HG03025 (cell line): ENCODE data around the gene VTA1.
A peak's percentile ranks its signal among the peaks of the same experiment; 100 is the strongest.
"Not testable (repeated sequence)": the region's sequence is repeated elsewhere in the genome, so short reads cannot be mapped to it uniquely, and the experiment has no call there.

Source experiments
- ATAC-seq: cut with Tn5 transposase; IDR thresholded peaks from one replicate; pipeline ENCODE4 v1.9.1; 2021; ENCODE audit warnings: mild to moderate bottlenecking, moderate library complexity; ENCODE audit not compliant: unreplicated experiment, low FRiP score

VTA1 gene

GRCh38 chr6:142223938-142224337, 76.9 kb downstream of the VTA1 start:
- no peak for ATAC-seq

- no peak for ATAC-seq
Observed at GRCh38 chr6:142225115-142225514, 78.1 kb downstream of the VTA1 start.

GRCh38 chr6:142225552-142225951, 78.5 kb downstream of the VTA1 start:
- no peak for ATAC-seq

- no peak for ATAC-seq
Observed at GRCh38 chr6:142226731-142227130, 79.7 kb downstream of the VTA1 start.

GRCh38 chr6:142229518-142230270, 82.6 kb downstream of the VTA1 start:
- ATAC-seq: not testable (repeated sequence)

- ATAC-seq: not testable (repeated sequence)
Observed at GRCh38 chr6:142232206-142233044, 85.4 kb downstream of the VTA1 start.

GRCh38 chr6:142233945-142234682, 87.1 kb downstream of the VTA1 start:
- ATAC-seq: no peak

GRCh38 chr6:142235272-142235671, 88.2 kb downstream of the VTA1 start:
- ATAC-seq: no peak

- no peak for ATAC-seq
Observed at GRCh38 chr6:142235791-142236190, 88.7 kb downstream of the VTA1 start.

- ATAC-seq: no peak
Observed at GRCh38 chr6:142236691-142237090, 89.6 kb downstream of the VTA1 start.

GRCh38 chr6:142238881-142239280, 91.8 kb downstream of the VTA1 start:
- ATAC-seq: no peak

GRCh38 chr6:142240179-142240578, 93.1 kb downstream of the VTA1 start:
- no peak for ATAC-seq

- ATAC-seq: no peak
Observed at GRCh38 chr6:142241061-142241460, 94.0 kb downstream of the VTA1 start.

- no peak for ATAC-seq
Observed at GRCh38 chr6:142242269-142242668, 95.2 kb downstream of the VTA1 start.

- peak; percentile 57 for ATAC-seq
Observed at GRCh38 chr6:142246960-142247359, 99.9 kb downstream of the VTA1 start.

GRCh38 chr6:142249266-142249665, 102.2 kb downstream of the VTA1 start:
- no peak for ATAC-seq

GRCh38 chr6:142251930-142252445, 104.9 kb downstream of the VTA1 start:
- no peak for ATAC-seq

- ATAC-seq: no peak
Observed at GRCh38 chr6:142254513-142254912, 107.5 kb downstream of the VTA1 start.

- no peak for ATAC-seq
Observed at GRCh38 chr6:142255785-142256184, 108.7 kb downstream of the VTA1 start.

GRCh38 chr6:142258305-142258704, 111.2 kb downstream of the VTA1 start:
- no peak for ATAC-seq

- ATAC-seq: no peak
Observed at GRCh38 chr6:142258757-142259156, 111.7 kb downstream of the VTA1 start.
